PFSK-1 (cell line): ENCODE measurements around the gene TNKS2.

ENCODE experiments used
- FOXP2 ChIP-seq: optimal IDR thresholded peaks from 2 replicates; pipeline ENCODE3; 2011; ENCODE audit warnings: borderline replicate concordance, control low read depth, inconsistent platforms; ENCODE audit not compliant: insufficient read depth; ENCODE audit errors: extremely low read length, extremely low read depth
- POLR2AphosphoS5 ChIP-seq: IDR thresholded peaks from 2 replicates; pipeline ENCODE4 v1.6.1; 2012; ENCODE audit warnings: low read depth, mild to moderate bottlenecking, control low read depth, low read length, moderate library complexity
- REST ChIP-seq, 2 experiments: IDR thresholded peaks; 2 replicates each; pipeline versions ENCODE4 v1.6.1 to v1.8.0; 2011 to 2012; ENCODE audit warnings: low read depth in 2 of 2, low read length in 2 of 2, control low read depth in 1 of 2, inconsistent platforms in 1 of 2, mild to moderate bottlenecking in 1 of 2, moderate library complexity in 1 of 2; ENCODE audit not compliant: insufficient read depth in 1 of 2
- SIN3A ChIP-seq: IDR thresholded peaks from 2 replicates; pipeline ENCODE4 v1.6.1; 2012; ENCODE audit warnings: mild to moderate bottlenecking, low read length, moderate library complexity, borderline replicate concordance; ENCODE audit not compliant: insufficient read depth
- TAF1 ChIP-seq: IDR thresholded peaks from 2 replicates; pipeline ENCODE4 v1.6.1; 2012; ENCODE audit warnings: low read length, control low read depth, borderline replicate concordance; ENCODE audit not compliant: insufficient read depth

TNKS2 gene

GRCh38 chr10:91910467-91910866 is 112.2 kb downstream of the TNKS2 start:
- TF ChIP-seq POLR2AphosphoS5, result no peak
- TF ChIP-seq SIN3A, result no peak
- TF ChIP-seq REST (IDR thresholded peaks at IDR 0.05; ENCODE audit: insufficient read depth in 1 of 2, low read depth in 2 of 2, low read length in 2 of 2), result no peak
- no peak for TF ChIP-seq TAF1
- TF ChIP-seq FOXP2, result no peak
